Activated T-helper 1 cell treated with anti-CD3 and anti-CD28 coated beads, Interleukin-2, amount 50 U/mL, for 16 hours (primary cell): ENCODE results near the gene GET3.

Experiments used
- DNase-seq, 2 donors: peaks; one replicate each; pipeline ENCODE4 v3.0.0-alpha.2; 2020; ENCODE audit warnings: low read depth in 1 of 2, low spot score in 1 of 2

Gene GET3

DNA sequence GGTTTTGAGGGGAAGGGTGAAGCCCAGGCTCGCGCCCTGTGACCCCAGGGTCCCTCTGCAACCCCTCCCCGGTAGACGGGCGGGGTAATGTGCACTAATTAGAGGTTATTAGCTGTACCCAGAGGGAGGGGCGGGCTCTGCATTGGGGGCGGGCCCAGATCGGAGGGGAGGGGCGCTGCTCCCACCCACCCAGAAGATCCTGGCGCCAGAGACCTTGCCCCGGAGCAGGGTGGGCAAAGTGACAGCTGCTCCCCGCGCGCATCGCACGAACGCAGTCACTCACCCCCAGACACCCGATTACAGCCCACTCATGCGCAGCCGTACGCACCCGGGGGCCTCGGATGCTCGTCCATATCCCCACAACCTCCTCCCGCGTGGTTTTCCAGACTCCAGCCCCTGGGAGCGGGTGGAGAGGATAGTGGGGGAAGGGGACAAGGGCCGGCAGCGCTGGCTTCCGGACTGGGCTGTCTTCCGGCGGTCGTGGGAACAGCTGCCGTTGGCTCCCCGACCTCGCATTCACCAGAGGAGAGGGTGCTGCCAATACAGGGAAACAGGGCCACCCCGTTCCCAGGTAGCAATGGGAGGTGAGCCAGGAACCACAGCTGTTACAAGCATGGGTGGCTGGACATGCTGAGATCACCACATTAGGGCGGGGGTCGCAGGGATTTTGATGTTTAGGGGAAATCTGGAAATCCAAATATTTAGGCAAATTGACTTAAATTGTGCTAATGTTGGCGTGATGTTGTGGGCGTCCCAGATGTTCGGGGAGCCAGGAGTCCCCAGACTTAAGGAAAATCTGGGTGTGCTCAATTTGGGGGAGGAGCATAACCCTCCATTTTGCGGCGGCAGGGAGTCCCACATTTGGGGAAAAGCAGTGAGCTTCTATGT, 41.0 kb downstream of the GET3 start:
- DNase-seq, result no peak

- no peak for DNase-seq
Observed at GRCh38 chr19:12778905-12779161, 41.5 kb downstream of the GET3 start.

DNA sequence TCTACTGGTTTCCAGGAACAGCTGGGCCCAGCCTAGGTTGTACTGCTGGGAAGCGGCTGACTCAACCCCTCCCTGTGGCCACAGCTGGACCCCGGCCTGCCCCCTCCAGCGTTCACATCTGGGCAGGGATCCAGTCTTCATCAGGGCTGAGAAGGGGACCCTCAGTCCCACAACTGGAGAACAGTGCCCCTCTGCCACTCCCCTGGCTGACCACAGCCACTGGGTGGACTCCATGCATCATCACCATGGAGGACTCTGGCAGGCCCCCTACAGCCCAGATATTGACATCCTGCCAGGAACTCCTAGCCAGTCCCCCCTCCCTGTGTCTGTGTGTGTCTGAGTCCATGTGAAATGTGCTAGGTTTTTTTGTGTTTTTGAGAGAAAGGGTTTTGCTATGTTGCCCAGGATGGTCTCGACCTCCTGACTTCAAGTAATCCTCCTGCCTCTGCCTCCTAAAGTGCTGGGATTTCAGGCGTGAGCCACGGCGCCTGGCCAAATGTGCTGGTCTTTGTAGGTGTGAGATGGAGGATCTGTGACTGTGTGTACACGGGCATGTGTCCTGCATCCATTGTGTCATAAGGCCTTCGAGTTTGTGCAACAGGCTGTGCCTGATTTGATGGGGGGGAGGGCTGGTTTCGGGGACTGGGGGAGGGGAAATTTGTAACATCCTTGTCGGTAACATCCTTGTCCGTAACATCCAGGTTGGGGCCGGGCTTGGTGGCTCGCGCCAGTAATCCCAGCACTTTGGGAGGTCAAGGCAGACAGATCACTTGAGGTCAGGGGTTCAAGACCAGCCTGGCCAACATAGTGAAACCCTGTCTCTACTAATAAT, 42.1 kb downstream of the GET3 start:
- no peak for DNase-seq

DNA sequence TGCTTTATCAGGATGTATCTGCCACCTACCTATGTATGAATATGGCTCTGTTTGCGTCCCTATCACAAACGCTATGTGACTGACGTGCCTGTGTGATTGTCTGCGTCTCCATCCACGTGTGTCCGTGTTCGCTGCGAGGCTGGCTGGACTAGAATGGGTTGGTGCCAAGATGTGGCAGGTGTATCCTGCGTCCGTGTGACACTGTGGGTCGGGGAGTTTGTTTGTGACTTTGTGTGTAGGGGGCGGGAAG, 44.8 kb downstream of the GET3 start:
- DNase-seq, result no peak

DNA sequence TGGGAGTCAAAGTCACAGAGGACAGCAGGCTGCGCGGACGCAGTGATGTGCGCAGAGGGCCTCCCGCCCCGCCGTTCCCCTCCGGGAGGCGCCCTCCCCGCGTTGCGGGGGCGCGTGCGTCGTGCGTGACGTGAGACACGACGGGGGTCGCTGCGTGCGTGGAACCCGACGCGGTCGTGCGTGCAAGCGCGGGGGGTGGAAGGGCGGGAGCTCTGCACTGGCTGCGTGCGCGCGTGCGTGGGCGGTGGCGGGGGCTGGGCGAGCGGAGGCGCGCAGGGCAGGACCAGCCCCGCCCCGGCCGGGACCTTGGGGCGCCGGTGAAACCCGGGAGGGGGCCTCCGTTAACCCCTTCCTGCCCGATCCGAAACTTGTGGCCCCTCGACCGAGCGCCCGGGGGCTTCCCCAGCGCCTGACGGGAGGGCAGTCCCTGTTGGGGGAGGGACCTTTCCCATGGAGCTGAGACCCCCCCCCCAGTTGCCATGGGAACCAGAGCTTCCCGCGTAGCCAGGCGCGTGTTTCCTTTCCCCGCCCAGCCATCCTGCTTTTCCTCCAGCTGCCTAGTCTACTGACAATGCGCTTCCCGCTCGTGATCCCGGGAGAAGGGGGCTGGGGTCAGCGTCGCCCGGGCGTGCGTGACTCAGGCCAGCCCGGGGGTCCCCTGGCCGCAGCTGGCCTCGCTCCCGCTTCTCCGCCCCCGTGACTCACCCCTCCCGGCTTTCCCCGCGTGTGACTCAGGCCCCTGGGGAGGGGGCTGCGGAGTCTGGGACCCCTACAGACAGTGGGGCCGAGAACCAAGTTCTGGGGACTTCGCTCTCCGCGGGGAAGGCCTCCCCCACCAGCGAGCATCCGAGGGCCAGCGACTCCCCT, 45.4 kb downstream of the GET3 start:
- DNase-seq, result peak; percentile 80 to 93

GRCh38 chr19:12783291-12783848, 46.1 kb downstream of the GET3 start:
- no peak for DNase-seq

GRCh38 chr19:12783849-12784393, 46.6 kb downstream of the GET3 start:
- no peak for DNase-seq

DNA sequence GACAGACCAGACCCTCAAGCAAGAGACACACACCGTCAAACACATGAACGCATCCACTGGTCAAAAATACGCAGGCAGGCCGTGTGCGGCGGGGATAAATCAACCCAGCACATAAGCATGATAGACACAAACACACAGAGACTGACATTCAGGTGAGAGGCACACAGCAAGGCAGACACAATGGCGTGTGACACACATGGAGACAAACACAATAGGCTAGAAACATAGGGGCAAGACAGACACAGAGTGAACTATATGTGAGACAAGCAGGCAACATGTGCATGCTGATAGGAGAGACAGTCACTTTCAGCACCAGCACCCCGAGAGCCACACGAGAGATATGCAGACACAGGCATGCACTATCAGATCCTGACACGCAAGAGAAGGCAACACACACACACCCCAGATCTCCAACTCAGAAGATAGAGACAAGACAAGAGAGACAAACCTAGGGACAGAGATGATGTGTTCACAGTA, 47.1 kb downstream of the GET3 start:
- no peak for DNase-seq

DNA sequence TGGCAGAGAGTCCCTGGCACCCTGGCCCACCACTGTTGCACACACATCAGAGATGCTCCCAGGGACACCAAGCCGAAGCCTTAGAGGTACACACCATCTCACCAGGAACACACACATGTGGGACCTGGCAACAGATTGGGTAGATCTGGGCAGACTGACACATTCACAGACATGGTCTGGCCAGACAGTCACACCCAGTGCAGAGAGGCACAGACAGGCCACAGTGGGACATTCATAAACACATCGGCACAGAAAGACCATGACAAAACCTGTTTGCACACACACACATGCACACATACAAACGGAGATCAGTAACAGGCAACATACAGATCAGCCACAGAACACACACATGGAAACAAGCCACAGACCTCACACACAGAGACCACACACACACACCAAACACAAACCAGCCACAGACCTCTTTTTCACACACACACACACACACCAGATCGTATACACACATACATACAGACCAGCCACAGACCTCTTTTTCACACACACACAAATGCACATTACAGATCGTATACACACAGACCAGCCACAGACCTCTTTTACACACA, 47.7 kb downstream of the GET3 start:
- DNase-seq, result no peak

DNA sequence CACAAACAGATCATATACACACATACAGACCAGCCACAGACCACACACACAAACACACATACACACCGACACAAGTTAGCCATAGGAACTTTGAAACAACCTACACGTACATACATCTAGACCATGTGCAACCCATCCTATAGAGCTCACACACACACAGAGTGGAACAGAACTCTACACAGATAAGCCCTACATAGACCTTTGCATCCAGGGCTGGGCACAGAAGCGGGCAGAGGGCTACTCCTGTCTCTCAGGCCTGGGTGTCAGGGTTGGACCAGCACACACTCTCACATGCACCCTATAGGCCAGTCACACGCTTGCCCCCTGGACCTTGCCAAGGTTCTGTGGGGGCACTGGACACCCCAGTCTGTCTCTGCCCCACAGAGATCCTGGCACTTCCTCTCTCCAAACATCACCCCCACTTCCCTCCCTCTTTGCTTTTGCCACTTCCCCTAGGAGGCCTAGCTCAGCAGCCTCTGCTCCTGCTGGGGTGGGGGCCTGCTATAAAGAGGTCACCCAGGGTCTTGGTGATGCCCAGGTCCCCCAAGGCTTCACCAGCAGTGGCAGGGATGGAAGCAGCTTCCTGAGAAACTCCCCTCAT, 48.2 kb downstream of the GET3 start:
- no peak for DNase-seq

- DNase-seq, result no peak
Observed at GRCh38 chr19:12786141-12786870, 49.0 kb downstream of the GET3 start.

- no peak for DNase-seq
Observed at GRCh38 chr19:12786952-12787351, 49.7 kb downstream of the GET3 start.

DNA sequence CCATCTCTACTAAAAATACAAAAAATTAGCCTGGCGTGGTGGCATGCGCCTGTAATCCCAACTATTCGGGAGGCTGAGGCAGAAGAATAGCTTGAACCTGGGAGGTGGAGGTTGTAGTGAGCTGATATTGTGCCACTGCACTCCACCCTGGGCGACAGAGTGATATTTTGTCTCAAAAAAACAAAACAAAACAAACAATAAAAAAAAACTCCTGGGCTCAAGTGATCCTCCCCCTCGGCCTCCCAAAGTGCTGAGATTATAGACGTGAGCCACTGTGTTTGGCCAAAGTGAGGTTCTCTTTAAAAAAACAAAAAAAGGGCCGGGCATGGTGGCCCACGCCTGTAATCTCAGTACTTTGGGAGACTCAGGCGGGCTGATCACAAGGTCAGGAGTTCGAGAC, 50.2 kb downstream of the GET3 start:
- DNase-seq, result no peak

DNA sequence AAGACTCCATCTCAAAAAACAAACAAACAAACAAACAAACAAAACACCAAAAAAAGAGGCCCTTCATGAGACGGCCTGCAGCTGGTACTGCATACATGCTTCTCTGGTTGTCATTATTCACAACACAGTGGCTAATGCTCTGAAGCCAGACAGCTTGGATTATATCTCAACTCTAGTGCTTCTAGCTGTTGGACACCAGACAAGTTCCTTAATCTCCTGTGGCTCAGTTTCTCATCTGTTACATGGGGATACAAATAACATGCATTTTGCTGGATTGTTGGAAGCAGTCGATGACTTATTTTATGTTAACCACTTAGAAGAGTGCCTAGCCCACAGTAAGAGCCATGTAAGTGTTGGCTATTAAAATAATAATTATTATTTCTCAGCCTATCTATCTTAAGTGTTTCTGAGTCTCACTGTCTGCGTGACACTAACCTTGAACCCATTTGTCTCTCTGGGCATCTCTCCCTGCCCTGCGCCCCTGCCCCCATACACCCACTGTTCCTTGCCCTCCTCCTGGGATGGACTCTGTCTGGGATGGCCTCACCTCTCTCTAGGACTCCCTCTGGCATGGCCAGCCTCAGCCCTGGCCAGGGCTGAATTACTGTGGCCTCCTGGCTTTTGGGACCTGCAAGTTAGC, 50.9 kb downstream of the GET3 start:
- no peak for DNase-seq

DNA sequence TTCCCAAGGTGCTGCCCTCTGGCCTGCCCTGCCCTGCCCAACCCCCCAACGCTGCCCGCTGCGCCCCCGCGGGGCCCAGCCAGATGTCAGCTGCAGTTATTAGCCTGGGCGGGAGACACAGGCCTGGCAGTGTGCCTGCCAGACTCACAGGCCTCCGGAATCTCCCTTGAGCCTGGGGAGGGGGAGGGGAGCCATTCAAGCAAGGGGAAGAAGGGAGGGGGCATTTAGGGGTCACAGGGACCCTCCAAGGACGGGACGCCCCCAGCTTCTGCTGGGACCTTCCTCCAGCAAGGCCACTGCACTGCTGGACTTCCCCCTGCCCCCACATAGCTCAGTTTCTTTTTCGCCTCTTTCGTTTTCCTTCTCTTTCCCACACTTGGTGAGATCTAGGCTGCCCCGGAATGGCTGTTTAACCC, 51.4 kb downstream of the GET3 start:
- peak in 1 of 2 donors; percentile 45 for DNase-seq

DNA sequence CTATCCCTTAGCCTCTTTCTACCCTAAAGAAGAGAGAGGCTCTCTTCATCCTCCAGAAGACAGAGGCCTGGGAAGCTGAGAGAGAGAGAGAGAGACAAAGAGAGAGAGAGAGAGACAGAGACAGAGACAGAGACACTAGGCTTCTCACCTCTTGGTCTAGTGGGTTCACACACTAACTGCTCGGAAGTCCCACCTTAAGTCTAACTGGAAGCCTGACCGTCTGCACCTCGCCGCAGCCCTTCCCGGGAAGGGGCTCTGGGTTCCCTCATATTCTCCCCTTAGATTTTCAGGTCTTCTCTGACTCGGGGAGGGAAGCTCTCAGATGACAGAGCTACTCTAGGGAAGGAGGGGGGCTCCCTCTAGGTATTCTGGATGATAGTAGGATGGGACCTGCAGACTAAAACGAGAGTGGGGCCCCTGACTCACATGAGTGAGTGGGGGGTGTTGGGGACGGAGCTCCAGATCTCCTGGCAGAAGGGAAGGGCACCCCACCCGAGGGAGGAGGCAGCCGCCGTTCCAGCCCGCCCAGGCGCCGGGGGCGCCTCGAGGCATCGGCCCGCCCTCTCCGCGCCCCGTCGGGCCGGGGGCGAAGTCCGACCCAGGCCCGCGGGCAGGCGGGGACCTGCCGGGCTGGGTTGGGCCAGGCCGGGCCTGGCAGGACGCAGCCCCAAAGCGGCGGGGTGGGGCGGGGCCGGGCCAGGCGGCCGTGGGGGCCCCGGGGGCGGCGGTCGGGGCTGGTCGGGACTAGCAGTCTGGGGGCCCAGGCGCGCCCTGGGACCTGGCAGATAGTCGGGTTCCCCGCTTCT, 52.0 kb downstream of the GET3 start:
- no peak for DNase-seq

DNA sequence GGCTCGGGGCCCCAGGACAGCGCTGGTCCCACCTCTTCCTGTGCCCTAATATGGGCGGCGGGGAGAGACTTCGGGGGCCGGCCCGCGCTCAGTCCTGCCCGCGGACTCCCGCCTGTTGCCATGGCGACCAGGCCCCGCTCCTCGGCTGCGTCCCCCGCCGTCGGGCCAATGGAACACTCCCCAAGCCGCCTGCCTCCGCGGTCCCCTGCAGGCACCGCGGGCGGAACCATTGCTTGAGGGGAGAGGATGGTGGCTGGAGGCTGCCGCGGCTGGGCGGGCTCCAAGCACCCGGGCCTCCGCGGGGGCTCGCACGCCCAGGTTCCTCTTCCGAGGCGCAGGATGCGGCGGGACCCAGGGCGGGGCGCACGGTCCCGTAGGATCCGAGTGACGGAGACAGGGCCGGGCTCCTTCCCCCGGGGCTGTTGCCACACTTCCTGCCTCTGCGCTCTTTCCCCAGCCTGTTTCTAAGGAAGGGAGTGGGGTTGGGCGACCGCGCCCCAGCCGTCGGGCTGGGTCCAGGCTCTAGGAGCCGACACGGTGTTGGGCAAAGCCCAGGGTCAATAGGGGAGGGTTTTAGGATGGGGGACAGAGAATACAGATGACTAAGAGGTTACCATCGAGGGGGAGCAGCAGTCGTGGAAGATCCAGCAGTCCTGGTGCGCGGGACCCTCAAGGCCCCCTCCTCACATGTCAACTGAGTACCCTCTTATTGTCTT, 52.8 kb downstream of the GET3 start:
- DNase-seq, result peak; percentile 71 to 90
